HFFc6 (cell line): ENCODE results near the gene PDZRN3. TPM values are rescaled to one million over a fixed set of nuclear protein-coding genes. Genes with fewer than 3 reads are reported as not detected.

ENCODE experiments used
- DNase-seq: peaks from one replicate; pipeline ENCODE4 v3.0.0-alpha.2; 2018
- H3K27ac Mint-ChIP-seq: 2 replicates; pipeline ENCODE4 v1.8.0; 2020; ENCODE audit warnings: mild to moderate bottlenecking, mixed read lengths
- H3K27me3 Mint-ChIP-seq: 2 replicates; pipeline ENCODE4 v1.8.0; 2021; ENCODE audit warnings: mild to moderate bottlenecking, moderate library complexity, mixed read lengths; ENCODE audit not compliant: insufficient read depth
- H3K36me3 Mint-ChIP-seq: 2 replicates; pipeline ENCODE4 v1.8.0; 2021; ENCODE audit warnings: low read depth, mixed read lengths
- H3K4me1 Mint-ChIP-seq: 2 replicates; pipeline ENCODE4 v1.8.0; 2020; ENCODE audit warnings: low read depth, mixed read lengths
- H3K4me3 Mint-ChIP-seq: 2 replicates; pipeline ENCODE4 v1.8.0; 2020; ENCODE audit warnings: mild to moderate bottlenecking, moderate library complexity, mixed read lengths
- H3K9me3 Mint-ChIP-seq: 2 replicates; pipeline ENCODE4 v1.8.0; 2020; ENCODE audit warnings: mild to moderate bottlenecking, mixed read lengths
- total RNA-seq, 6 experiments: library from RNA; stranded (reverse); fragmentation: NEBNext Ultra II Directional; extraction: Animal tissue kit (Norgen Biotek cat#: 25700); gene quantifications; 2 replicates in 1 of 6; 3 replicates in 5 of 6; pipeline ENCODE4 v1.2.3, GENCODE V29; 2021
- TF ChIP-seq, protein P1 (sequence below): fragments of 200-600 bp; sonication (generic); IDR thresholded peaks from 2 replicates; pipeline ENCODE4 v1.5.0; 2021; ENCODE audit warnings: antibody characterized with exemption, mild to moderate bottlenecking

The PDZRN3 gene
- total RNA-seq, 6 experiments from 2014 or later: 15.1 to 18.5 (median 16.7) TPM

GRCh38 chr3:73433687-73434086 lies 191.1 kb downstream of the PDZRN3 start:
- Mint-ChIP-seq H3K27ac (no peak overlapping the region), H3K4me3 (no peak overlapping the region)
- TF ChIP-seq, protein P1, sequence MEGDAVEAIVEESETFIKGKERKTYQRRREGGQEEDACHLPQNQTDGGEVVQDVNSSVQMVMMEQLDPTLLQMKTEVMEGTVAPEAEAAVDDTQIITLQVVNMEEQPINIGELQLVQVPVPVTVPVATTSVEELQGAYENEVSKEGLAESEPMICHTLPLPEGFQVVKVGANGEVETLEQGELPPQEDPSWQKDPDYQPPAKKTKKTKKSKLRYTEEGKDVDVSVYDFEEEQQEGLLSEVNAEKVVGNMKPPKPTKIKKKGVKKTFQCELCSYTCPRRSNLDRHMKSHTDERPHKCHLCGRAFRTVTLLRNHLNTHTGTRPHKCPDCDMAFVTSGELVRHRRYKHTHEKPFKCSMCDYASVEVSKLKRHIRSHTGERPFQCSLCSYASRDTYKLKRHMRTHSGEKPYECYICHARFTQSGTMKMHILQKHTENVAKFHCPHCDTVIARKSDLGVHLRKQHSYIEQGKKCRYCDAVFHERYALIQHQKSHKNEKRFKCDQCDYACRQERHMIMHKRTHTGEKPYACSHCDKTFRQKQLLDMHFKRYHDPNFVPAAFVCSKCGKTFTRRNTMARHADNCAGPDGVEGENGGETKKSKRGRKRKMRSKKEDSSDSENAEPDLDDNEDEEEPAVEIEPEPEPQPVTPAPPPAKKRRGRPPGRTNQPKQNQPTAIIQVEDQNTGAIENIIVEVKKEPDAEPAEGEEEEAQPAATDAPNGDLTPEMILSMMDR: no peak

DNA sequence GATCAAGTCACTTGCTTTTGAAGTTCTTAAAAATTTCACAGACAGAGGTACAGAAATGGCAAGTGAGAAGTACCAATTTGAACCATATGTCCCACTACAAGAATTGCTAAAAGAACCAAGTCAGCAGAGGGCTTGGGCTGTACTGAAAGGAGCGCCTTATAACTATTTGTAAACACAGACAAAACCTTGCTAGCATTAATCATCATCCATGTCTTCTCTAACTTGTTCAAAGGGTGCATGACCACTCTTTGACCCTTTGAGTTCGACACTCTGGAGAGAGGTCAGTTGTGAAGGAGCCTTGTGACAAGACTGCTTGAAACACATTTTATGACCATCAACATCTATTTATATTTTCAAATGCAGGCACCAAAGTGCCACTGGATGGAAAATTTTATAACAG lies 191.7 kb downstream of the PDZRN3 start:
- TF ChIP-seq, protein P1: no peak
- H3K4me3 Mint-ChIP-seq: no peak overlapping the region
- no peaks in the 10 kb centered on the region for H3K36me3 Mint-ChIP-seq
- no peaks in the 10 kb centered on the region for H3K9me3 Mint-ChIP-seq
- H3K27me3 Mint-ChIP-seq: peaks cover 7% of the 10 kb centered on the region
- H3K4me1 Mint-ChIP-seq: peaks cover 31% of the 10 kb centered on the region
- no peak for DNase-seq
- no peak overlapping the region for H3K27ac Mint-ChIP-seq

More at GRCh38 chr3:73433687-73434086, 191.1 kb downstream of the PDZRN3 start:
- Mint-ChIP-seq H3K9me3 (no peaks in the 10 kb centered on the region), H3K36me3 (no peaks in the 10 kb centered on the region), H3K4me1 (peaks cover 34% of the 10 kb centered on the region), H3K27me3 (peaks cover 7% of the 10 kb centered on the region)
- no peak for DNase-seq

DNA sequence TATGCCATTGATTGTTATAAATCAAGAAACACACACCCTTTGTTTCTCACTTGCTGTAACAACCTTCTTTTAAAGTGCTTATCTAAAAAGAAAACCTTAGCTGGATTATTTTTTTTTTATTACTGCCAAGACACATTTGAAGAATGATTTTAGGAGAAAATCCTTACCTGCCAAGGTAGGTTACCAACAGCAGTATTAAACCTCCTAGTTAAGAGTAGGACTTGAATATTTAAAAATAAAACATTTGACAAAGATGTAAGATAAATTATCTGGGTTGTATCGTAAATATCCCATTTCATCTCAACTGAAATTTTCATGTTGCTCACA lies 192.1 kb downstream of the PDZRN3 start:
- peaks cover 7% of the 10 kb centered on the region for H3K27me3 Mint-ChIP-seq
- peaks cover 27% of the 10 kb centered on the region for H3K4me1 Mint-ChIP-seq

GRCh38 chr3:73432023-73432705 lies 192.6 kb downstream of the PDZRN3 start:
- DNase-seq: peak; percentile 28
- Mint-ChIP-seq H3K27me3 (peaks cover 7% of the 10 kb centered on the region), H3K27ac (no peak overlapping the region)

More for the DNA sequence above, 192.1 kb downstream of the PDZRN3 start:
- H3K4me3 Mint-ChIP-seq: no peak overlapping the region
- H3K36me3 Mint-ChIP-seq: no peaks in the 10 kb centered on the region
- no peaks in the 10 kb centered on the region for H3K9me3 Mint-ChIP-seq
- no peak for DNase-seq
- TF ChIP-seq, protein P1: peak; percentile 59
- no peak overlapping the region for H3K27ac Mint-ChIP-seq

GRCh38 chr3:73431183-73431900 lies 193.4 kb downstream of the PDZRN3 start:
- Mint-ChIP-seq H3K9me3 (no peaks in the 10 kb centered on the region), H3K4me3 (no peak overlapping the region), H3K36me3 (no peaks in the 10 kb centered on the region), H3K4me1 (peaks cover 30% of the 10 kb centered on the region), H3K27ac (no peak overlapping the region), H3K27me3 (peaks cover 7% of the 10 kb centered on the region)
- TF ChIP-seq, protein P1: no peak
- DNase-seq: no peak

More at GRCh38 chr3:73432023-73432705, 192.6 kb downstream of the PDZRN3 start:
- H3K4me3 Mint-ChIP-seq: no peak overlapping the region
- TF ChIP-seq, protein P1: peak; percentile 92
- peaks cover 22% of the 10 kb centered on the region for H3K4me1 Mint-ChIP-seq
- no peaks in the 10 kb centered on the region for H3K36me3 Mint-ChIP-seq
- no peaks in the 10 kb centered on the region for H3K9me3 Mint-ChIP-seq
